Stimulated activated CD4-positive, alpha-beta T cell treated with anti-CD3 and anti-CD28 coated beads, TNF-alpha, amount 100 ng/mL, for 24 hours (primary cell): ENCODE data around the gene LIMS1.
"Not testable (repeated sequence)": the region's sequence is repeated elsewhere in the genome, so short reads cannot be mapped to it uniquely, and the experiment has no call there.

Source experiments
- DNase-seq, 3 experiments: peaks; one replicate each; pipeline ENCODE4 v3.0.0-alpha.2; 2020; ENCODE audit warnings: low read depth in 3 of 3

Gene LIMS1

GRCh38 chr2:108533832-108534583 lies at the start of gene LIMS1:
Gene LIMS1, plus strand, starts transcription at chr2:108534470. Its CDS starts 93 bp downstream, at chr2:108534563.
- peak; percentile 66 to 88 (median 78) for DNase-seq

- DNase-seq = no peak
Observed at GRCh38 chr2:108485253-108485652, 49.0 kb upstream of the LIMS1 start.

- no peak for DNase-seq
Observed at GRCh38 chr2:108490506-108491122, 43.7 kb upstream of the LIMS1 start.

- DNase-seq = no peak
Observed at GRCh38 chr2:108491848-108492247, 42.4 kb upstream of the LIMS1 start.

GRCh38 chr2:108492364-108492763 lies 41.9 kb upstream of the LIMS1 start:
- DNase-seq = no peak

GRCh38 chr2:108496167-108496566 lies 38.1 kb upstream of the LIMS1 start:
- DNase-seq = not testable (repeated sequence)

- not testable (repeated sequence) for DNase-seq
Observed at GRCh38 chr2:108507620-108508019, 26.6 kb upstream of the LIMS1 start.

GRCh38 chr2:108512431-108512830 lies 21.8 kb upstream of the LIMS1 start:
- not testable (repeated sequence) for DNase-seq

GRCh38 chr2:108514478-108514877 lies 19.8 kb upstream of the LIMS1 start:
- not testable (repeated sequence) for DNase-seq

GRCh38 chr2:108524688-108525087 lies 9.6 kb upstream of the LIMS1 start:
- DNase-seq = not testable (repeated sequence)

- DNase-seq = not testable (repeated sequence)
Observed at GRCh38 chr2:108525258-108525657, 9.0 kb upstream of the LIMS1 start.

- DNase-seq = no peak
Observed at GRCh38 chr2:108531674-108532055, 2.6 kb upstream of the LIMS1 start.

- DNase-seq = peak in 1 of 3 experiments; percentile 33
Observed at GRCh38 chr2:108534584-108535356, 500 bp downstream of the LIMS1 start.

- DNase-seq = no peak
Observed at GRCh38 chr2:108535357-108535631, 1.0 kb downstream of the LIMS1 start.

GRCh38 chr2:108536133-108536780 lies 2.0 kb downstream of the LIMS1 start:
- DNase-seq = no peak

- no peak for DNase-seq
Observed at GRCh38 chr2:108536911-108537310, 2.6 kb downstream of the LIMS1 start.

GRCh38 chr2:108538000-108538625 lies 3.8 kb downstream of the LIMS1 start:
- DNase-seq = no peak

GRCh38 chr2:108541451-108541850 lies 7.2 kb downstream of the LIMS1 start:
- no peak for DNase-seq

GRCh38 chr2:108542071-108542470 lies 7.8 kb downstream of the LIMS1 start:
- no peak for DNase-seq

- no peak for DNase-seq
Observed at GRCh38 chr2:108547606-108548005, 13.3 kb downstream of the LIMS1 start.

GRCh38 chr2:108548208-108549003 lies 14.1 kb downstream of the LIMS1 start:
- no peak for DNase-seq
